ENCODE data around the gene DDIT4L.
"Not testable (repeated sequence)": the region's sequence is repeated elsewhere in the genome, so short reads cannot be mapped to it uniquely, and the experiment has no call there.

The DDIT4L gene, protein sequence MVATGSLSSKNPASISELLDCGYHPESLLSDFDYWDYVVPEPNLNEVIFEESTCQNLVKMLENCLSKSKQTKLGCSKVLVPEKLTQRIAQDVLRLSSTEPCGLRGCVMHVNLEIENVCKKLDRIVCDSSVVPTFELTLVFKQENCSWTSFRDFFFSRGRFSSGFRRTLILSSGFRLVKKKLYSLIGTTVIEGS

DNA sequence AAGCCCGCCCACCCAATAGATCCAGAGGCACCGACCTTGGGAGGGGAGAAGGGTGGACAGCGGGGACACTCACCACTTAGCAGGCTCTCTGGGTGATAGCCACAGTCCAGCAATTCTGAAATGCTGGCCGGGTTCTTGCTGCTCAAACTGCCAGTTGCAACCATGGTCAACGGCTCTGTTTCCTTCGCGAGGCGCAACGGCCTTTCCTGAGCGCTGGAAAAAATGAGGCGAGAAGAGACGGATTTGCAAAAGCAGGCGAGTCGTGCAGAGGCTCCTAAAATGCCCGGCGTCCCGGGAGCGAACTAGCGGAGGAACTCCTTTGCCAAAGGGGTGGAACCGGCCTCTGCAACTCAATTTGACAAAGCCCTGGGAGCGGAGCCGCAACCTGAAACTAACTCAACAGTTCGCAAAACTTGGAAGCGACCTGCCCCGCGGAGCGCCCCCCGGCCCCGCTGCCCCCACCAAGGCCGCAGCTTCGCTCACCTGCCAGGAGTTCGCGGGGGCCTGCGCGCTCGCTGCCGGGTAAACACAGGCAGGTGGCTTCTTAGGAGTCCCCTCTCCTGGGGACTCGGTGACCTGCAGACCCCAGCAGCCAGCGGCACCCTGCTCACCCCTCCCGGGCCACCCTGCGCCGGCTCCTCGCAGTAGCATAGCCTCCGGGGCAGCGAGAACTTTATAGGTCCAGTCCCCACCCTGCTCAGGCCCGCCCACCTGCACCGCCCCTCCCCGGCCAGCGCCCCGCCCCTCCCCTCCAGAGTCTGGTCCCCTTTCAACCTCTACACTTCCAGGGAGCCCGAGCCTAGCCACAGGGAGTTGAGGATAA is at the start of gene DDIT4L:
Gene DDIT4L, minus strand, starts transcription at position 649 of the 823 bp plus-strand sequence. Its CDS starts 485 bp downstream, at position 164.
- no peak for DNase-seq

DNA sequence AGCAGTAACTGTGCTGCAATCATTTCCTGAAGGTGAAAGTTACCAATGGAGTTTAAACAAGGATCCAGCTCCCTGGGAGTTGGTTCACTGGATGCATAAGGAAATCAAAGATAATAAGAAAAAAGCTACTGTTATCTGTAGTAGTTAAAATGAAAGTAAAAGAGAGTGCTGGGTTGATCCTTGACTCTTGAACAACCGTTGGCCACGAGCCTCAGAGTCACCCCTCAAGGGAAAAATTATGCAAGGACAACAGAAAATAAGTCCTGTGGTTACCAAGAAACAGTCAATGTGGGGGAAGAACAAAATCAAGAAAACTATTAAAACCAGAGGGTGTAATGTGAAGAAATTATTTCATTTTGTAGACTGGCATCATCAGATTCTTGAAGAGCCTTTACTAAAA is 49.7 kb upstream of the DDIT4L start:
- no peak for DNase-seq

DNA sequence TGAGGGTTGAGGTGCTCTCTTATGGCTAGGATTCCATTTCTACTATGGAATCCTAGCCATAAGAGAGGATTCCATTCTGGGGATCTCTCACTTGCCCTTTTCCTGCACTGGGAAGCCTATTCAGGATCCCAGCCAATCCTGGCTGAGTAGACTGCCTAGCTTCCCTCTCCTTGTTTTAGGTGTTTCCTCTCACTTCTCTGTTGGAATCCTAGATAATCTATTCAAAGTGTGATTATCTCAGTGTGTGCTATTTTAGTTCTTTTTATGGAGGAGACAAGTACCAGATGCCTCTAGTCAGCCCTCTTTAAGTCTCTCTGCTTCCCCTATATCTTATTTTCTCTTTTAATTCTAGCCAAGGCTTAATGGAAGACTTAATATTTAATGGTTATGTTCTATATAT is 34.5 kb upstream of the DDIT4L start:
- DNase-seq: no peak

DNA sequence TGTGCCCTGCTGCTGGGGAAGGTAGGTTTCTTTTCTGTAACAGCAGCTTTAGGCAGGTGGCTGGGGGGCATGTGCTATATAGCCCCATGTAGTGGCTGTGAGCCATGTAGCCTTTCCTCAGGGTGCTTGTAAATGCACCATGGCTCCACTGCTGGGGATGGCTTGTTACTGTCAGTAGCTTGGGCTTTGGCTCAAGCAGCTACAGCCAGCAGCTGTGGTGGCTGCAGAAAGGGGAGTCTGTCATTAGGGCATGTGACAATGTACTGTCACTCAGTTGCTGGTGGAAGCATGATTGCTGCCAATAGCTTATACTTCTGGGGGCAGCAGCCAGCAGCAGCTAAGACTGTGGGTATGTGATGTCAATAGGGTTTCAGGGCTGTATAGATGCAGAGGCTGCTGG is 33.9 kb upstream of the DDIT4L start:
- no peak for DNase-seq

DNA sequence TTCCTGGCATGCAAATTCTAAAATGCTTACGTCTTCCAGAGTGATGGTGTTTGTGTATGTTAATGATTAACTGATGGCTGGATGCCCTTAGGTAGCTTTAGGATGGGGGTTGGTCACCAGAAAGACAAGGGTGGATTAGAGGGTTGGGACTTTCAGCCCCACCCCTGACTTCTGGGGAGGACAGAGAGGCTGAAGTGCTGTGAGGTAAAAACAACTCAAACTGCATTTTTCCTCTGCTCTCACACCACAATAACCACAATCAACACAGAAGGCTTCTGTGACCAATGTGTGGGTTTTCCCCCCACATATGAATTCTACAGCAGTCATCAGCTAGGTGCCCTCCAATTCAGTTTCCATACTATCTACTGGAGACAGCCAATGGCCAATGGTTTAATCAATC is 18.7 kb upstream of the DDIT4L start:
- no peak for DNase-seq

DNA sequence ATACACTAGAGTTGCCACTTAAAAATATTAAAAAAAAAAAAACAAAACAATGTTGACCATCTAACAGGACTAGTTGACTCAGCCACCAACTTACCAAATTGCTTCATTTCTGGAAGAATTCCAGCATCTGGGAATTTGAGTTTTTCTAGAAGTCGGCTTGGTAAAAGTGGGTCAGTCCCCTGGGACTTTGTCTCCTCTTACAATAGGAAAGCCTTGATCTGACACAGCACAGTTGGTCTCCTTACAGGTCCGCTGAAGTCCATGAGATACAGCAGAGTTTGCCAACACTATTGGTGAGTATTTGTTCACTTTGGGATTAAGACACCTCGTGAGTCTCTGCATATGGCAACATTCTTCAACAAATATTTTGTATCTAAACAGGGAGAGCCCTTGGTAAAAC is 18.2 kb upstream of the DDIT4L start:
- DNase-seq: no peak

DNA sequence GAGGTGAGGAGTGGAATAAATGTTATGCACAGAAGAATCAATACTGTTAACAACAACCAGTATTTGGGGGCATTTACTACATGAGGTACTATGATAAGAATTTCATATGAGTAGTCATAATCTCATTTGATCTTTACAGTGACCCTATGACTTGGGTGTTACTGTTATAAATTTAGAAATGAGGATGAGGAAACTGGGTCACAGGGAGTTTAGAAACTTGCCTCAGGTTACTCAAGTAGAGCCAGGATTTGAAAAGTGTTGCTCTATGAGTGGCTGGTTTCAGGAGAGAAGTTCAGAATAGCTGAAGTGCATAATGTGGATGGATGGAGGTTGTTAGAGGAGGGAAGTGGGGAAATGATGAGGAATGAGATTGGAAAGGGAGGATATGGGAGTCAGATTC is 16.6 kb upstream of the DDIT4L start:
- DNase-seq: no peak

DNA sequence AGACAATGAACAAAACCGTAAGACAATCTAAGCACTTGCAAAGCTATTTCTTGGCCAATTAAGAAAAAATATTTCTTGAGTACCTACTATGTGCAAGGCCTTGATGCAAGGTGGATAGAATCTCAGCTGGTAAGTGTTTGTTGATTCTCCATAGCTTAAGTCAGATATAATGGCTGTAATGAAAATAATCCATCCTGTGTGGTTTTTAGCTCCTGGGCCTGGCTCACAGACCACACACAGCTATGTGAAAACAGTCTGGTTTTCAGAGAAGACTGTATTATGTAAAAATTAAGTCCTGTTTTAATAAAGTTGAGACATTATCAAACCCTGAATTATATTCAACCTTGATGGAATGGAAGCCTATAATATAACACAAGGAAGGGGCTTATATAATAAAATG is 7.8 kb upstream of the DDIT4L start:
- DNase-seq: no peak

DNA sequence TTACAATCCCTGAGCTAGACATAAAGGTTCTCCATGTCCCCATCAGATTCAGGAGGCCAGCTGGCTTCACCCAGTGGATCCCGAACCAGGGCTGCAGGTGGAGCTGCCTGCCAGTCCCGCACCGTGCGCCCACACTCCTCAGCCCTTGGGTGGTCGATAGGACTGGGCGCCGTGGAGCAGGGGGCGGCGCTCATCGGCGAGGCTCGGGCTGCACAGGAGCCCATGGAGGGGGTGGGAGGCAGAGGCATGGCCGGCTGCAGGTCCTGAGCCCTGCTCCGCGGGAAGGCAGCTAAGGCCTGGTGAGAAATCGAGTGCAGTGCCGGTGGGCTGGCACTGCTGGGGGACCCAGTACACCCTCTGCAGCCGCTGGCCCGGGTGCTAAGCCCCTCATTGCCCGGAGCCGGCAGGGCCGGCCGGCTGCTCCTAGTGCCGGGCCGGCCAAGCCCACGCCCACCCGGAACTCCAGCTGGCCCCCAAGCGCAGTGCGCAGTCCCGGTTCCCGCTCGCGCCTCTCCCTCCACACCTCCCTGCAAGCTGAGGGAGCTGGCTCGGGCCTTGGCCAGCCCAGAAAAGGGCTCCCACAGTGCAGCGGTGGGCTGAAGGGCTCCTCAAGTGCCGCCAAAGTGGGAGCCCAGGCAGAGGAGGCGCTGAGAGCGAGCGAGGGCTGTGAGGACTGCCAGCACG is 6.3 kb upstream of the DDIT4L start:
- DNase-seq: not testable (repeated sequence)

DNA sequence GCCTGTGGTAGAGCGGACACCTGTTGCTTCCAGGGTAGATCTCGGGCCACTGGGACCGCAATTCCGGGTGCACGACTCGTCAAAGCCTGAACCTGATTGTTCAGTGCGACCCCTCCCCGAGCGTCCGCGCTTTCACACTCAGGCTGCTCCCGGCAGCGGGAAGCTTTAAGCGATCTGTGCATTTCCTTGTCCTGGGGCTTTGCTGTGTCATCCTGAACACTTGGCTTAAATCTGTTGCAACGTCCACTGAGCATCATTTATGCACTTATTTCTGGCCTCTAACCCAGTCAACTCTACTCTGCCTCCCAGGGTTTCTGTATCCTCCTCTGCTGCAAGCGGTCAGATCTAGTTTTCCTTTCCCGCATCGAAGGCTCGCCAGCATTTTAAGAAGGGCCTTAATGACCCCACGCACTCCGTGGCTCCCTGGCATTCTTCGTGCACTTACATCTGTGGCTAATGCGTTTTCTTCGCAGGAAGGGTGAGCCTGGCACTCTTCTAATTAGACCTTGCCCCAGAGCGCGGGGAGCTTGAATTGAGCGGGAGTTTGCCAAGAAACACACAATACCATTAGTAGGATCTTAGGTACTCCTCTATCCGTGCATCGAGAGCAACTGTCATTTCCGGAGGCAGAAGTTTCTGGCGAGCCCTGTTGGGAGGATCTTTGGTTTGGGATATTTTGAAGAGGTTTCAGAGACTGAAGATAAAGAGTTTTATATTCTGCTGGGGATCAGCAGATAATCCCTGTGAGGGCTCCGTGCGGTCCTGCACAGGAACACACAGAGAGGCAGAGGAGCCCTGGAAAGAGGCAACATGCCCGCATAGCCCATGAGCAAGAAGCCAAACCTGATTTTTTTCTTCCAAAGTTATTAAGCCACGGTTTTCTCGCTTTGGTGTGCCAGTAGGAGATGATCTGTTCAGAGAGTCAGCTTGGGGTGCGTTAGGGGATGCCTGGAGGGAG is 654 bp upstream of the DDIT4L start:
- no peak for DNase-seq

DNA sequence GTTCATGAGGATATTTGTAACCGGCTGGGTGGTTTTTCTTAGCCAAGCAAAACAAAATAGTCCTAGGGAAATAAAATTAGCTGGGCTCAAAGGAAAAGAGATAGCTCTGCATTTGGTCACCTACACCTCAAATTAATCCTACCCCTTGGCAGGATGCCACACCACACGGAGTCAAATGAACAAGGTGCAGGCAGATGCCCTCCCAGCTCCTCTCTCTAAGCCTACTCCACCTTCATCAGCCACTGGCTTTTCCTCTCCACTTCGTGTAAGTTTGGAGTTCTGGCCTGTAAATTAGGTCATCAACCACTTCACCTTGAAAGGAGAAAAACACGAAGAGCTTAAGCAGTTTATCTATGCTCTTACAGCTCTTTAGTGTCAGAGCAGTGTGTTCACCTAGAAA is 1.4 kb downstream of the DDIT4L start:
- DNase-seq: no peak

DNA sequence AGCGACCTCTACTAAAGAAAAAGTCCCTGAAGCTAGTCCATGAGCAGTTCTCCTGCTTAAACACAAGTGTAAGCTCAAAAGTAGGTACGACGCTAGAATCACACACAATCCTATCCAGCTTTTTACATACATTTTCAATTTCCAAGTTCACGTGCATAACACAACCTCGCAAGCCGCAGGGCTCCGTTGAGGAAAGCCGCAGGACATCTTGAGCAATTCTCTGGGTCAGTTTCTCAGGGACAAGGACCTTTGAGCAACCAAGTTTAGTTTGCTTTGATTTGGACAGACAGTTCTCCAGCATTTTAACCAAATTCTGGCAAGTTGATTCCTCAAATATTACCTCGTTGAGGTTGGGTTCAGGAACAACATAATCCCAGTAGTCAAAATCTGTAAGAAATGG is 2.5 kb downstream of the DDIT4L start:
- no peak for DNase-seq

DNA sequence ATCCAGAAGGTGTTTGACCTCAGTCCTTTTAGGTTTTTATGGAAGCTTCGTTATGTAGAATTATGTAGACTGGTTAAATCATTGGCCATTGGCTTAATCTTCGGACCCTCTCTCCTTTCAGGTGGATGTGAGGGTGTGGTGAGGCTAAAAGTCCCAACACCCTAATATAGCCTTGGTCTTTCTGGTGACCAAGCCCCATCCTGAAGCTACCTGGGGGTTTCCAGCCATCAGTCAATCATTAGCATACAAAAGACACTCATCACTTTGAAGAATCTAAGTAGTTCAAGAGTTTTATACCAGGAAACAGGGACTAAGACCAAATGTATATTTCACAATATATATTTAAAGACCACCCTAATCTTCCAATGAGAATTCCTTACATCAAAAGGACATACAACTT is 5.5 kb downstream of the DDIT4L start:
- no peak for DNase-seq

DNA sequence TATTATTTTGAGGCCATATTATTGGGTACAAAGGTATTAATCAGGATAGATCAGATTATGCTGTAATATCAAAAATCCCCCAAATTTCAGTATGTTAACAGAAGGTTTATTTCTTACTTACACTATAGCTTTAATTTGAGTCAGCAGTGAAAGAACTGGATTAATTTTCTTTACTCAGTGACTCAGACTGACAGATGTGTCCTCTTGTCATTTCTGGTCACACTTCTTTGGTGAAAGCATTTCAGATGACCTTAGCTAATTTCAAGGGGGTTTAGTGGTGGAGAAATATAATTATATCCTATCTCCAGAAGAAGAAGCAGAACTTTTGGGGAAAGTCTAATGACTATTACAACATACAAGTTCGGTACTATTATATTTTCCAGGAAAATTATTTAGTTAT is 12.4 kb downstream of the DDIT4L start:
- no peak for DNase-seq

DNA sequence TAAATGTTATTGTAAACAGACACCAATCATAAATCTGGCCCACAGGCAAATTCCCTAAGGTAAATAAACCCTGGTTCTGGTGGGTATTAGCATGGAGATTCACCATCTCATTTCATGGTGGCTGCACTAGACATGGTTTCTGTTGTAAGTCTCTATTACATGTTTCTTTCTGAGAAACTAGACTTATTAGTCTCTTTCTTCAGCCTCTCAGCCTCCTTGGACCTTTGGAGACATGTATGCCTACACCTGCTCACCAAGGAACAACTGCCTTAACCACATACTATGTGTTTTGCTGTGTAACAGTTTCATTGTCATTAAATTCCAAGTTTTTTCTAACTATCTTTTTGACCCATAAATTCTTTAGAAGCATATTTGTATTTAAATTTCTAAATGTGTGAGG is 13.1 kb downstream of the DDIT4L start:
- no peak for DNase-seq

DNA sequence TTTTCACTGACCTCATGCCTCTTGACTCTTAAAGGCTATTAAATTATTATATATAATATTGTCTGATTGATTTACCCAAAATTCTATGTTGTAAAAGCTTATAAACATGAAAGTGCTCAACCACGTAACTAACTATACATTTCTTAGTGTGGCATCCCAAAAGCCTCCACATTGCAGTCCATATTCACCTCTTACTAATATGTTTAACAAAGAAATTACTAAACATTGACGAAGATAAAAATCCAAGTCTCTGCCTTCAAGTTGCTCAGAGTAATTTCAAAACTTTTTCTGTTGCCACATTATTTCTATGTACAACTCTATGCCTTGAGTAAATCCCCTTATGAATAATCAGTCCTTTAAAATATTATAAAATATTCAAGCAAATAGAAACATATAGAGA is 14.4 kb downstream of the DDIT4L start:
- no peak for DNase-seq

DNA sequence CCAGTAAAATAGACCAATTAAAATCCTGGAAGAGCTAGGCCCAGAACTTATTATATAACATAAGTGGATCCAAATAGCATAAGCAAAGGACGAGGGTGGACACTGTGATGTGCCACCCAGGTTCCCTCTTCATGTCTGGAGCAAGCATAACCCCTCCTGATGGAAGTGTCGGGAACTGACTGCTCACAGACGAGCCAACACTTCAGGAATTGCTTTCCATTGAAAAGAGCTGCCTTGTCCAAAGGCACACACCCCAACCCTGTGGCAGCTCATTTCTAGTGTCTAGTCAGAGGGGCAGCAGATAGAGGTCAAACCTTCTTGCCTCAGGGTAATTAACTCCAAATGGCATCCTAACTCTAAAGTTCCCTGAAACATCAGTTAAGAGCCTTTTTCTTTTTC is 15.3 kb downstream of the DDIT4L start:
- DNase-seq: no peak

DNA sequence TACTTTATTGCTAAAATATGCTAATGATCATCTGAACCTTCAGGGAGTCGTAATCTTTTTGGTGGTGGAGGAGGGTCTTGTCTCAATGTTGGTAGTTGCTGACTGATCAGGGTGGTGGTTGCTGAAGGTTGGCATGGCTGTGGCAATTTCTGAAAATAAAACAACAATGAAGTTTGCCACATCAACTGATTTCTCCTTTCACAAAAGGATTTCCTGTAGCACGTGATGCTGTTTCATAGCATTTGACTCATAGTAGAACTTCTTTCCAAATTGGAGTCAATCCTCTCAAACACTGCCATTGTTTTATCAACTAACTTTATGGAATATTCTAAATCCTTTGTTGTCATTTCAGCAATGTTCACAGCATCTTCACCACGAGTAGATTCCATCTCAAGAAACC is 19.3 kb downstream of the DDIT4L start:
- DNase-seq: no peak

DNA sequence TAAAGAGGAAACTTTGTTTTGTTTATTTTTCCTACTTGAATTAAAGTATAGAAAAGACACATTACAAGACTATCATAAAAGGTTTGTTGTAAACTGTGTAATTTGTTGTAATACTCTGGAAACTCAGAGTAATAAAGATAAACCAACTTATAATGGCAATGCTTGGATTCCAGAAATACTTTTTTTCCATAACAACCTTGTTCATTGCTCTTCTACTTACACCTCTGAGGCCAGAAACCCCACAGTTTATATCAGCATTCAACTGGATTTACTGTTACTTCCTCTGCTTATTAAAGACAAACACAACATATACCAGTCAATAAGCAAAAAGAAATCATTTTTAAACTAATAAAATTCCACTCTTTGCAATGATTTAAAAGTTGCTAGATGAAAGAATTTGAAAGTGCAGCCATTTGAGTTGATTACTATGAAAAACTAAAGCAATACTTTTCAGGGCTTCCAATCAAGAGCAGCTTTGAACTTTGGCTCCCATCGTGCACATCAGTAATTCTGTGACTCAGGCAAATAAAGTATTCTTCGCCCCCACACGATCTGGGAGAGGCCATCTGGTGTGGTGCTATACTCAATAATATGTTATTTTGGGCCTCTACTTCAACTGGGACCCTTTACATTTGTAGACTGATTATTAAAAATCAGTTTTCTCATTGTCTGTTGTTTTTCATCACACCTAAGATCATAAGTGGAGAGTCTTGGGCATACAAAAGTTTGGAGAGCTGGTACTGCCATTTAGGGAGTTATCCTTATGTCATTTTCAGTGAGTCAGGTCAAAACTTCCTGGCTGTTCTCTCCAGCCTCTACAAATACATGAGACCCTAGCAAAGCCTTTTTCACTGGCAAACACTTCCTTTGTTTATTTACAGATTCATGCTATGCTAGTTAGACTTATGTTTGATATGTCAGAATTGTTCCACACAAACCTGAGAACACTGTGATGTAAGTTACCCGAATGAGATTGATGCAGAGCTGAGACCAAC is 20.5 kb downstream of the DDIT4L start:
- DNase-seq: no peak

DNA sequence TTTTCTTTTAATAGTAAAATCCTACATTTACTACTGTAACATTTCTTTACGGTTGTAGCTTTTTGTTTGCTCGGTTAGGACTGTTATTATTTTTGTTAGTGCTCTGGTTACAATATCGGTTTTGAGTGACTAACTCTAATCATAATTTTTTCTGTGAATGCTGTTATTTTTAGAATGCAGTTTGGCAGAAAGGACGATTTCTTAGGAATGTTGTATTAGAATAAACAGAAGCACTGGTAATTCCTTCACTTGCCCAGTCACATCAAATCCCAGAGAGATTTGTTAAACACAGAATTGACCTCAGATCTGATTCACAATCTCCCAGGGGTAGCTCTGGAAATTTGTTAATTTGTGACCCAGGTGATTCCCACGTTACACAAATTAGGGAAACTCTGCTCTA is 21.7 kb downstream of the DDIT4L start:
- no peak for DNase-seq

DNA sequence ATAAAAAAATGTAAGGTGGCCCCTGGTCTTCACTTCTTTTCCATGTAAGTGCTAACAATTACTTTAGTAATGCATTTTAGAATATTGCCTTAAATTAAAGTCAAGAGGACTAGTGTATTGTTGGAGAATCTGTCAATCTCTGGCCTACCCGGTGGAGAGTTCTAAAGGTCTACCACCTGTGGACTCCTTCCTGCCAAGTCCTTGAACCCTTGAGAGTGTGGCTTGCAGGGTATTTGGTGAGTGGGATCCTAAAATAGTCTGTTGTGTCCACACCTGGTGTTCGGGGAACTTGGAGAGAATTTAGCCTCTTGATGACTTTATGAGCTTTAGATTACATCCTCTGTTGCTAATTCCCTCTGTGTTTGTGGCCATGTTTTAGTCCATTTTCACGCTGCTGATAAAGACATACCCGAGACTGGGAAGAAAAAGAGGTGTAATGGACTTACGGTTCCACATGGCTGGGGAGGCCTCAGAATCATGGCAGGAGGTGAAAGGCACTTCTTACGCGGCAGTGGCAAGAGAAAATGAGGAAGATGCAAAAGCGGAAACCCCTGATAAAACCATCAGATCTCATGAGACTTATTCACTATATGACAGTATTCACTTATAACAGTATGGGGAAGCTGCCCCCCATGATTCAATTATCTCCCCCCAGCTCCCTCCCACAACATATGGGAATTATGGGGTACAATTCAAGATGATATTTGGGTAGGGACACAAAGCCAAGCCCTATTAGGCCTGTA is 23.8 kb downstream of the DDIT4L start:
- no peak for DNase-seq

All from NCI-H2171 (cell line).